T-helper 1 cell treated with Interleukin-12 subunit alpha and Interleukin-12 subunit beta and Interleukin-4 antibody, amounts not matched to agents 30 ng/mL and 1 ng/mL, for 36 hours (primary cell): ENCODE data around the gene ABCA10. TPM values are rescaled to one million over a fixed set of nuclear protein-coding genes. Genes with fewer than 3 reads are reported as not detected.

Experiments used
- intact Hi-C: fragments of 100-400 bp; cut with micrococcal nuclease; formaldehyde crosslinking; loops from one replicate; pipeline ENCODE4 v1.15.1; 2024
- total RNA-seq: library from RNA; stranded (reverse); gene quantifications from 2 replicates; pipeline ENCODE4 v1.2.3, GENCODE V29; 2022

ABCA10 gene
- total RNA-seq, 1 donor from 2014 or later, result 1.2 TPM

DNA sequence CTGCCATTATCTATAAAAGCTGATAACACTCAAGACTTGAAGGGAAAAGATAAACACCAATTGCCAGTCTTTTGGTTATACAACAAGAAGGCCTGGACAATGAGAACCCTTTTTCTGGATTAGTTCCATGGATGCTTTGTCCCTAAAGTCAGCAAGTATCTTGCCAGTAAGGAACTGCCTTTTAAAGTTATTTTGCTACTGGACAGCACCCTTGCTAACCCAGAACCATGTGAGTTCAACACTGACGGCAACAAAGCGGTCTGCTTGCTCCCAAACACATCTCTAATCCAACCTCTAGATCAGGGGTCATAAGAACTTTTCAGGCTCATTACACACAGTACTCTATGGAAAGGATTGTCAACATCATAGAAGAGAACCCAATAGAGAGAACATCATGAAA is 61.7 kb downstream of the ABCA10 start:
- intact Hi-C loops, result no loop called here

DNA sequence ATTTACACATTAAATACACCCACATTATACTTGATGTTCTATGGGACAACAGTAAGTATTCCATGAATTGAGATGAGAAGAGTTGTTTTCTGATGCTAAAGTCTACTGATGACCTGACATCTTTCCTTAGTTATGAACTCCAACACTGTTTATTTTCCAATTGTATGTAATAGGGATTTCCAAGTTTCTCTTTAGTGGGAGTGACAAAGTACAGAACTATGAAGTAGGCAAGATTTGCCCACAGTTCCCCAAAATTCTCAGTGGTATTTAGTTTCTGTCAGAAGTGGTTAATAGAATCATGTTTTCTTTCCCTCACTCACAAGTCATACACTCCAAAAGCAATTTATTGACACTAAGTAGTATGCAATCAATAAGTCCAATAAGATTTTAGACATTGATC is 64.4 kb downstream of the ABCA10 start:
- intact Hi-C loops, result no loop called here

DNA sequence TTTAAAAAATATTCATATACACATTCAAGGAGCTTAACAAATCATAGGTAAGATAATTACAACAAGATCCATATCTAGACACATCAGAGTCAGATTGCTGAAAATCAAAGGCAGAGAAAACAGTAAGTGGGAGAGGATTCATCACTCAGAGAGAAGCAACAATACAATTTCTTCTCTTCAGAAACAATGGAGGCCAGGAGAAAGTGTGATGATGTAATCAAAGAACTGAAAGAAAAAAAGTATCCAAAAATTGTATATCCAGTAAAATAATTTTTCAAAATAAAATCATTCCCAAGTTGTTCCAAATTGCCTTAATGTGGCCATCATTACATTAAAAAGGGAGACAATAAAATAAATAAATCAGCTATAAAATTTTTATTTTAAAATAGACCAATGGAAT is 69.2 kb downstream of the ABCA10 start:
- intact Hi-C loops, result no loop called here

DNA sequence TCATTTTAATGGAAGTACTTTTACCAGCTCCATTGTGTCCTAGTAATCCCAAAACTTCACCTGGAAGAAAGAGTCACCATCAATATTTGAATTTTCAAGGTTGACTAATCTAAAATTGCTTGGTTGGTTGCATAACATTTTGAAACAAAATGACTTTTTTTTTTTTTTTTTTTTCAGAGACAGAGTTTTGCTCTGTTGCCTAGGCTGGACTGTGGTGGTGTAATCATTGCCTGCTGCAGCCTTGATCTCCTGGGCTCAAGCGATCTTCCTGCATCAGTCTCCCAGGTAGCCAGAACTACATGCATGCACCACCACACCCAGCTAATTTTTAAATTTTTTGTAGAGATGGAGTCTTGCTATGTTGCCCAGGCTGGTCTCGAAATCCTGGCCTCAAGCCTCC is 74.4 kb downstream of the ABCA10 start:
- intact Hi-C loops, result no loop called here

DNA sequence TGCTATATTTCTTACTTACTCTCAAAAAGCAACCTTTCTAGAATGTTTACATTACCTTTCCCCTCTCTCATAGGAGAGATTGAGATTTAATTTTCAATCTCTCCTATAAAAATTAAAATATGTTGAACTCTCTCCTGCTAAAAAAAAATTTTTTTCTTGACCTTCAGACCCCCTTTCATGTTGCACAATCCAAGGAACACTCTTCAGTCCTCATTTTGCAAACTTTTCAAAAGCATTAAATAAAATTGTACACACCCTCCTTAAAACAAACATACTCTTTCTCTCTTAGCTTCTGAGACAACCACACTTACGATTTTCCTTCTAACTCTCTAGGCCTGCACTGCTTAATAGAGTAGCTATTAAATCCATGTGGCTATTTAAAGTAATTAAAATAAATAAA is 78.3 kb downstream of the ABCA10 start:
- intact Hi-C loops, result no loop called here

DNA sequence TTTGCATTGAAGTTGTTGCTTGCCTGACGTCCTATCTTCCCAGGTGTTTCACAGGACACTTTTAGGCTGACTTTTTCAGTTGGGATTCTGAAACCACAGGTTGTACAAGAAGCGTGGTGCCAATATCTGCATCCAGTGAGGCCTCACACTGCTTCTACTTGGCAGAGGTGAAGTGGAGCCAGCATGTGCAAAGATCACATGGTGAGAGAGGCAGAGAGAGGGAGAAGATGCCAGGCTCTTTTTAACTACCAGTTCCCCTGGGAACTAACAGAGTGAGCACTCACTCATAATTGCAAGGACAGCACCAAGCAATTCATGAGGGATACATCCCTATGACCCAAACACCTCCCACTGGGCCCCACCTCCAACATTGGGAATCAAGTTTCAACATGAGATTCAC is 81.2 kb downstream of the ABCA10 start:
- intact Hi-C loops, result no loop called here

DNA sequence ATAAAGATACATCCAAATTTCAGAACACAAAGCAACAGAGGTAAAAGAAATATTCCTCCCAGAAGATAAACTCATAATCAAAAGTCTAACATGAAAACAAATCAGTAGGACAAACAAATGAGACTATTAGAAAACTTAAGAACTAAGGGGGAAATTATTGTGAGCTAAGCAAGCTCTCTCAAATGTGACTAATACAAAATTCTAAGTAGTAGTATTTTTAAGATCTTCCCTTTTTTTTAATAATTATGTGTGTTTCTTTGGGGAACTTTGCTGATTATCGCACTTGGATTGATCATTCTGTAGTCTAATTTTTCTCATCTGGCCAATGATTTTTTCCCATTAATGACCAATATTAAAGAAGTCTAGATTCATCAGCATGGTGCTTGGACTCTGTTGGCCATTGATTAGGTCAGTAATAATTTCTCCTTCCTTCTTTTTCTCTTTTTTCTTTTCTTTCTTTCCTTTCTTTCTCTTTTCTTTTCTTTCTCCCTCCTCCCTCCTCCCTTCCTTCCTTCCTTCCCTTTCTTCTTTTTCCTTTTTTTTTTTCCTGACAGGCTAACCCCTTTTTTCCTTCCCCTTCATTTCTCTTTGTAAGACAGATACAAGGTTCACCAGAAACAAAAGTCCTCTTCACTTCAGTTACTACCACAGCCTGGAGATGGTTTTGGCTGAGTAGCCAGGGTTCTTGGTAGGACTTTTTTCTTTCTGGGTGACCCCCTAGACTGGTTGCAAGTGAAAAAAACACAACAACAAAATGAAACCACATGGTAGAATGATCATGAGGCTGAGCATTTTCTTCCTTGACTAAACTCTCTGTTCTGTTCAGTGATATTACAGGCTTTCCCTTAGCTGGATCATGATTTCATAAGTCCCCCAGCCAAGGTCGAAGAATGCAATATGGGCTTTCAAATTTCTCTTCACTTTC is 84.0 kb downstream of the ABCA10 start:
- intact Hi-C loops, result no loop called here

DNA sequence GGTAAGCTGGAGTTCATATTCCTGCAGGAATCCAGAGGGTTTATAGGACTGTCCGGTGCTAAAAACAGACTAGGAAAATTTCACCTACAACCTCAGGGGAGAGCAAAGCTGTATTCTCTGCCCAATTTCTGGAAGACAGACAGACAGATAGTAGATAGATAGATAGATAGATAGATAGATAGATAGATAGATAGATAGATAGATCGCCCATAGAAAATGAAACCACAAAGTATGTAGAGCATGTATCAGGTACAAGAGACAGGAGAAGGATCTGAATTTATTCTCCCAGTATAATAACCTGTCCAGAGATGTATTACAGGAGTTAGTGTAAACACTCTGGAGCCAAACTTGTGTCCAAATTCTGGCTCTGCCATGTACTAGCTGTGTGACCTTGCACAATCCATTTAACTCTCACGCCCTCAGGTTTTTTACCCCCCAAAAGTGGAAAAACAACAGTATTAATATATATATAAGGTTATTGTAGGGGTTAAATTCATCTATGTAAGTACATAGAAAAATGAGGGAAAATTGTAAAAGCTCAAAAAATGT is 84.9 kb downstream of the ABCA10 start:
- intact Hi-C loops, result no loop called here

DNA sequence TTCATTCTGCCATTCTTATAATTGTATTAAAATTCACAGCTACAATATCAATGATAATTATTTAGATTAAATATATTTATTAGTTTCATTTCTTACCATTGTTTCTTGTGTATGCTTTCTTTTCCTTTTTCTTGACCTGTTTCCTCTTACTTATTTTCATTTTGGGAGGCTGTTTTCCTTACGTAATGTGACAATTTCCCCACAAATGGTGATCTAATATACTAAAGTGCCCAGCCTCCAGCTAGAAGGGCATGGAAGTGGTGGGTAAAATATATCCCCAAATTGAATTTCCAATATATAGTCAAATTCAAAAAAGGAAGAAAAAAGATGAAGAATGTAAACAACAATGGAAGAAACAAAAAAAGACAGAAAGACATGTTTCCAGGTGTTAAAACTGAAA is 85.5 kb downstream of the ABCA10 start:
- intact Hi-C loops, result no loop called here

DNA sequence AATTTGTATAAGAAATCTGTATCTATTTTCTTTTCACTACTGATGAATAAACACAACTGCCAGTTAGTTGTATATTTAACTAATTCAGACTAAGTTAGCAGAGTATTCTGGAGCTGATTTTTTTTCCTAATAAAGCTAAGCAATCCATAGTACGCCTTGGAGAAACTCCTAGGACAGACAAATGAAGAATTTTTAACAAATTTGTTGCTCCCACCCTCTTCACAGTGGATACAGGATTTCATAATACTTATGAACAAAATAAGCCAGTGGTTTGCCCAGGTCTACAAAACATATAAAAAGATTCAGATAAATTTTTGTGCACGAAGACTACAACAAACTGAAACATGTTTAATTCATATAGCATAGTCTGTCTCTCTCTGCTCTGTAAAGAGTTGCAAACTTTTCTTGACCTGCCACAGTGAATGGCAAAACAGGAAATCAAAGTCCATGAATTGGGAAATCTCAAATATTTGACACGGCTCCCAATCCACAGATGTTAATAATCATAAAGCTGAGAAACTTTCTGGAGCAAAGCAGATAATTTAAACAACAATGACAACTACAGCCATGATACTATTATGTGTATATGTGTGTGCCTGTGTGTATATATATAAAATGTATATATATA is 86.3 kb downstream of the ABCA10 start:
- intact Hi-C loops, result no loop called here

DNA sequence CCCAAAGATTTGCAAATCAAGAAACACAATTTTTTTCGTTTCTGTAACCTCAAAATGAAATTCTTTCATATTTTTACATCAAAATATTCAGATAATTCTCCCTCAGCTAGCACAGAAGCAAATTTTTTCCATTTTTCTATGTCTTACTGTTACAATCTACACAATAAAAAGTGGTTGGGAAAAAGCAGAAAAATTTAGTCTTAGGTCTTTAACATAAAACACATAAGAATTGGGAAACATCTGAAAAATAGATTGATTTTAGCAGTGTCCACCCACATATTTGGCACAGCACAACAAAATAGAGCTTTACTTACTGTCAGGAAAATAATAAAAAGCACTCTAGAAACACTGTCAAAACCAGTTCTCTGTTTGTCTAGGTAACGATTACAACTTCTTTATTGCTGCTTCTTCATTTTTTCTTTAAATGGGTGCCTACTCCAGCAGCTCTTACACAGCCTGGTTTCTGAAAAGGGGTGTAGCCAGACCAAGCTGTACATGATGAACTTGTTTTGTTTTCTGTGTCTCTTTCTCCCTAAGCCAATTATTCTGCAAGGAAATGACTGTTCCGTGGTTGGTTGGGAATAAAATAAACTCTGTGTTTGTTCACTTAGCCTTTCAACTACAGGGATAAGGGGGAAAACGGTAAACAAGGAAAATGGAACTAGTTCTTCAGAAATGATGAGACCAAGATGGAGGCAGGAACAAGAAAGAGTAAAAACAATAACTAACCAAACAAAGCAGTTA is 87.0 kb downstream of the ABCA10 start, which contains the start of gene ABCA6:
ABCA6 (minus strand) TSS at position 465 of the 744 bp plus-strand sequence. CDS start 1,192 bp downstream, outside the sequence.
- intact Hi-C loops, result no loop called here

DNA sequence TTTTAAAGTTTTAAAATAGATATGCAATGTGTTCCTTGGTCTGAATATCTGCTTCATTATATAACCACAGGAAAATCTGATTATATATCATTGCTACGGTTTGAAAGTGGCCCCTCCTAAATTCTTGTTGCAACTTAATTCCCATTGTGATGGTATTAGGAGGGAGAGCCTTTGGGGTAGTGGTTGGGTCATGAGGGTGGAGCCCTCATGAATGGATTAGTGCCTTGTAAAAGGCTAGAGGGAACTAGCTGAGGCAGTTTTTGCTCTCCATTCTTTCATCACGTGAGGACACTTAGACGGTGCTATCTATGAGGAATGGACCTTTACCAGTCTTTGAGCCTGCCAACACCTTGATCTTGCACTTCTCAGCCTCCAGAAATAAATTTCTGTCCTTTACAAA is 94.5 kb downstream of the ABCA10 start:
- intact Hi-C loops, result no loop called here

DNA sequence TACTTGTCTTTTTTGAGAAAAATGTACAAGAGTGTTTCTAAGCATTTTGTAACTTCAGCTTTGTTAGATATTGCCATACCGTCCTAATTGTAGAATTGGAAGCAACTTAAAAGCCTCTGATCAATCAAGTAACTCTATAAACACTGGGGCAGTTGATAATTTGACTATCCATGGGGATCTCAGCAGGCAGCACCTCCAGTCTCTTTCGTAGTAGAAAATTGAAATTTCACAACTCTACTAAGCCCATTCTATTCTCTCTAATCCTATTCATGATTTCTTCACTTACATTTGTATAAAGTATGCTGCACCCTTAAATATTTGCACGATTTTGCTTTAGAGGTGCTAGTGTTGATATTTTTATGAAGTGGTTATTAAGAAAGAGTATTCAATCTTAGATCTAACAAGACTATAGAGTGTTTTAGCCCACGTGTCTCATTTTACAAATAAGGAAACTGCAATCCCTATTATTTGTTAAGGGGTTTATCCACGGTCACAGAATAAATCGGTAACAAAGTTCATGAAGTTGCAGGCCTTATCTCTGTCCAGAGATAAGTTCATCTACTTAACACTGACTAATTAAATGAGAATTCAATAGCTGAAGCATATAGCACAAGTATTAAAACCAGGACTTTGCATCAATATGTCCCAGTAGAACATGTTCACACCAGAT is 97.9 kb downstream of the ABCA10 start:
- intact Hi-C loops, result no loop called here

DNA sequence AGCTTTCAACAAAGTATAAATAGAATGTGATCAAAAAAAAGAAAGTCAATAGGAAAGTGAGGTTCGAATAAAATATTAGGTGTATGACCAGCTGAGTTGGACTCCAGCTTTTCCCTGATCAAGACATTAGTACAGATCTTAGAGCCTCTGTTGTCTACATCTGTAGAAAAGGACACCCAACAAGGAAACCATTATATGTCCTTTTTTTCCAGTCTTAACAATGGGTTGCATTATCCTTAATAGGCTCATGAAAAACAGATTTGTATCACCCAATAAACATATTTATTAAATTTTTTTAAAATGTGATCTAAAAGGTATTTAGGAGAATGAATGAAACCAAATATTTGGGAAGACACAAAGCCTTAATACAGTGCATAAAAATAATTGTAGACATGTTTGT is 105.0 kb downstream of the ABCA10 start:
- intact Hi-C loops, result no loop called here

DNA sequence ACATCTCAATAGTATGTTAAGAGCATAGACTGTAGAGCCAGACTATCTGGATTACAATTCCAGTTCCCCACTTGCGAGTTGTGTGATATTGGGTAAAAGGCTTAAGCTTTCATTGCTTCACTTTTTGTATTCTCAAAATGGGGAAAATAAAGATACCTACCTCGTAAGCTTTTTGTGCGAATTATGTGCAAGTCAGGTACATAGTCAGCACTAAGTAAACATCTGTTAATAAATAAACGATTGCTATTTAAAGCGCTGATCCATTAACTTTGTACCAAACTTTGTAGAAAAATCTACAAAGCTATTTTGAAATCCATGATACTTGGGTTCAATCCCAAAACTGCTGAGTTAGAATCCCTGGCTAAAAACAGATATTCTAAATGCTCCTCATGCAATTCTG is 106.6 kb downstream of the ABCA10 start:
- intact Hi-C loops, result no loop called here

DNA sequence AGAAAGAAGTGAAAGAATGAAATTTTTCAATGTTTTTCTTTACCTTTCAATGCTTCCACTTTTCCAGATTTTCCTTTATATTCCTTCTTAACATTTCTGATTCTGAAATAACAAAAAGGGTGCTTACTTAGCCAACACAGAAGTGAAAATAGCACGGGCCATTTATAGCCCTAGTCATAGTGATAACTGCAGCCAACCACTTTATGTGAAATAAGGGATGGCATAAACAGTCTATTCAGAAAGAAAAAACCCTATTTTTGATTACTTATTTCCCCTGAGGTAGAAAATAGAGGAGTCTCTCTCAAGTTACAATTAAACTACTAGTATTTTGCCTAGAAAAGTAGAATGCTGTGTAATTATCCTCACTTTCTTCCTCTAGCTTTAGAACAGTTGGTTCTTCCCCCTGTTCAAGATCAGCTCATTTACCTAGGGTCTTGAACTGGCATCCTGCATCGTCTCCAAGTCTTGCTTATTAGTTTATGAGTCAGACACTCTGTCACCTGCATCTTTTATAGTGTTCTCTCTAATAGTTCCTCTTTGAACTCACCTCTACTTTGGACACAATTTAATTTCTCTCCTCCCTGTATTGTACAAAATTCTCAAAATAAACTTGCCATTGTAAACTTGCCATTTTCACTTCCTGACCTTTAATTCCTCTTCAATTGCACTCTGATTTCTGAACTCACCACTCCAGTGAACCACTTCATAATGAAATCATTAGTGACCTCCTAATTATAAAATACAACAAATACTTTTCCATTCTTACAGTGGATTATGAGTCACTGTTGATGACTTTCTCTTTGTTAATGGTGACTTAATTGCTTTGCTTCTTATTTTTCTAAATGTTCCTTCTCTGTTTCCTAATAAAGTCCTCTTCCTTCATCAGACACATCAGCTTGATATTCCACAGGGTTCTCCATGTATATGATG is 110.5 kb downstream of the ABCA10 start:
- intact Hi-C loops, result no loop called here

DNA sequence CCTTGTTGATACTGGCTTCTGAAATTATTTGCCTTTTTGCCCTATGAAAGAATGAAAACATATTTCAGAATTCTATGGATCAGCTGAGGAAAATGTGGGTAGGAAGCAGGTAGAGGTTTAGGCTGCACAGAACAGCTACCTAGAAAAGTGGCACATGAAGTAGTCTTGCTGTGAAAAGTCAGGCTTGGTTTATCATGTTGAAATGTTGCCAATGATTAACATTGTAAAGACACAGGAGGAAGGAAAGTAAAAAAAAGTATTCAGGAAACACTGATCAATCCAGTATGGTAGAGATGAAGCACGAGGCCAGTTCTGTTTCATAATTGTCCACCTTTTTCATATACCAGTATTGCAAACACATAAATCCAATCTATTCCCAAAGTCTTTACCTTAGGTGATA is 116.8 kb downstream of the ABCA10 start:
- intact Hi-C loops, result no loop called here

DNA sequence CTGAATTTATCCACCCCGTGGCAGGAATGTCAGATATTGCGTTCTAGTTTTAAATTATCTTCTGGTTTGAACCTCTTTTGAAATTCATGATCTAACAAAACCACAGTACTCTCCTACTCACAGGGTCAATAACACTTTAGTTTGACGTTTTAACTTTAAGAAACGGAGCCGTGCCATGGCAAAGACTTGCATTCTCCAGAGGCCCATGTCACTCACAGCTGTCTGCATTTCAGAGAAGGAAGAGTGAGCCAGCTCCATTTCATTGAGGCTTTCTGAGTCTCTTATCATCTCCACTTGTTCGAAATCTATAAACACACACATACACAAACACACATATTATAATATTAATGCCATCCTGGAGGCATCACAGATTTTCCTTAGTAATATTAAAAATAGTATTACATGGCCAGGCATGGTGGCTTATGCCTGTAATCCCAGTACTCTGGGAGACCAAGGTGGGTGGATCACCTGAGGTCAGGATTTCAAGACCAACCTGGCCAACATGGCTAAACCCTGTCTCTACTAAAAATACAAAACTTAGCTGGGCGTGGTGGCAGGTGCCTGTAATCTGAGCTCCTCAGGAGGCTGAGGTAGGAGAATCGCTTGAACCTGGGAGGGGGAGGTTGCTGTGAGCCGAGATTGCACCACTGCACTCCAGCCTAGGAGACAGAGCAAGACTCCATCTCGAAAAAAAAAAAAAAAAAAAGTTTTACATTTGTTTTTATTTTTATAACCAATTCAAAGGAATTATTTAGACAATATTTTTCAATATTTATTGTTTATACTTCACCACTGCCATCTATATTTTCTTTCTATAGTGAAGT is 122.5 kb downstream of the ABCA10 start:
- intact Hi-C loops, result no loop called here

DNA sequence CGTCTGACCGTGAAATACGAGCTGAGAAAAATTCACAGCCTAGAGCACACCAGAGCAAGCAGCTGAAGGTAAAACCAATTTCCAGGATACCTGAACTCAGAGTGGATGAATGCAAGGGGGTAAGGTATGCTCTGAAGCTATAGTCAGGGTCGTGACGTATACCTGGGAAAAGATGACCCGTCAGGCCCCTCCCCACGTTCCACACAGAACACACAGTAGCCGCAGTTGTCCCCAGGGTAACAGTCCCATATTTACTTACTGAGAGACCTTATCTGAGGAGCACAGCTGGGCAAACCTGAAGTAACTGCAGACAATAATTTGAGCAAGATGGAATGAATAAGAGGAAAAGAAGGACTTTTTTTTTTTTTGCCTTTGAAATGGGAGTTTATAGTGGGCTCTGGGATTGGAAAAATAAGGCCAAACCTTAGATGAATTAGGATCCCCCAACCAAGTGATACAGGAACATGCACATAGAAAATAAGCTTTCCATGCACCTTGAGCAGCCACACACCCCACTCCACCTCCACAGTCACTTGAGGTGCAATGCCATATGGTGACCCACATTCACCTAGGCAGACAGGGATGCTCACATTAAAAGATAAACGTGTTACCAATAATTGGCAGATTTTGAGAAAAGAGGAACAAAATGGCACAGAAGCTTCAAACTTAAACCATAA is 124.9 kb downstream of the ABCA10 start:
- intact Hi-C loops, result no loop called here
